Measurements from ENCODE around the gene WSCD2.

The WSCD2 gene

GRCh38 chr12:108270035-108270848 lies 141.2 kb downstream of the WSCD2 start:
- DNase-seq (ENCODE audit: low spot score): no peak

- DNase-seq (ENCODE audit: low spot score): no peak
Measured at GRCh38 chr12:108270849-108271143, 141.7 kb downstream of the WSCD2 start.

- no peak for DNase-seq (ENCODE audit: low spot score)
Measured at GRCh38 chr12:108271951-108272872, 143.1 kb downstream of the WSCD2 start.

GRCh38 chr12:108273217-108273616 lies 144.1 kb downstream of the WSCD2 start:
- DNase-seq (ENCODE audit: low spot score): no peak

GRCh38 chr12:108277613-108278012 lies 148.5 kb downstream of the WSCD2 start:
- no peak for DNase-seq (ENCODE audit: low spot score)

- no peak for DNase-seq (ENCODE audit: low spot score)
Measured at GRCh38 chr12:108282160-108282559, 153.1 kb downstream of the WSCD2 start.

GRCh38 chr12:108282676-108283075 lies 153.6 kb downstream of the WSCD2 start:
- DNase-seq (ENCODE audit: low spot score): no peak

GRCh38 chr12:108284163-108284562 lies 155.1 kb downstream of the WSCD2 start:
- no peak for DNase-seq (ENCODE audit: low spot score)

GRCh38 chr12:108285016-108285415 lies 155.9 kb downstream of the WSCD2 start:
- no peak for DNase-seq (ENCODE audit: low spot score)

GRCh38 chr12:108287227-108287626 lies 158.1 kb downstream of the WSCD2 start:
- DNase-seq (ENCODE audit: low spot score): no peak

GRCh38 chr12:108289350-108290161 lies 160.5 kb downstream of the WSCD2 start:
- no peak for DNase-seq (ENCODE audit: low spot score)

GRCh38 chr12:108295641-108296040 lies 166.6 kb downstream of the WSCD2 start:
- no peak for DNase-seq (ENCODE audit: low spot score)

- DNase-seq (ENCODE audit: low spot score): no peak
Measured at GRCh38 chr12:108296945-108297344, 167.9 kb downstream of the WSCD2 start.

- DNase-seq (ENCODE audit: low spot score): no peak
Measured at GRCh38 chr12:108297424-108297823, 168.3 kb downstream of the WSCD2 start.

- no peak for DNase-seq (ENCODE audit: low spot score)
Measured at GRCh38 chr12:108297895-108298760, 169.0 kb downstream of the WSCD2 start.

- DNase-seq (ENCODE audit: low spot score): no peak
Measured at GRCh38 chr12:108298761-108299275, 169.7 kb downstream of the WSCD2 start.

- no peak for DNase-seq (ENCODE audit: low spot score)
Measured at GRCh38 chr12:108299516-108299915, 170.4 kb downstream of the WSCD2 start.

All from HuH-7 (cell line).